ENCODE data around the gene MAJIN.

GRCh38 chr11:64923944-64924909 is 47.7 kb downstream of the MAJIN start, which contains the start of gene PPP2R5B:
- TF ChIP-seq, protein P1, sequence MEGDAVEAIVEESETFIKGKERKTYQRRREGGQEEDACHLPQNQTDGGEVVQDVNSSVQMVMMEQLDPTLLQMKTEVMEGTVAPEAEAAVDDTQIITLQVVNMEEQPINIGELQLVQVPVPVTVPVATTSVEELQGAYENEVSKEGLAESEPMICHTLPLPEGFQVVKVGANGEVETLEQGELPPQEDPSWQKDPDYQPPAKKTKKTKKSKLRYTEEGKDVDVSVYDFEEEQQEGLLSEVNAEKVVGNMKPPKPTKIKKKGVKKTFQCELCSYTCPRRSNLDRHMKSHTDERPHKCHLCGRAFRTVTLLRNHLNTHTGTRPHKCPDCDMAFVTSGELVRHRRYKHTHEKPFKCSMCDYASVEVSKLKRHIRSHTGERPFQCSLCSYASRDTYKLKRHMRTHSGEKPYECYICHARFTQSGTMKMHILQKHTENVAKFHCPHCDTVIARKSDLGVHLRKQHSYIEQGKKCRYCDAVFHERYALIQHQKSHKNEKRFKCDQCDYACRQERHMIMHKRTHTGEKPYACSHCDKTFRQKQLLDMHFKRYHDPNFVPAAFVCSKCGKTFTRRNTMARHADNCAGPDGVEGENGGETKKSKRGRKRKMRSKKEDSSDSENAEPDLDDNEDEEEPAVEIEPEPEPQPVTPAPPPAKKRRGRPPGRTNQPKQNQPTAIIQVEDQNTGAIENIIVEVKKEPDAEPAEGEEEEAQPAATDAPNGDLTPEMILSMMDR (IDR thresholded peaks at IDR 0.05): no peak
- no peak for TF ChIP-seq ZFX (IDR thresholded peaks at IDR 0.05; ENCODE audit: borderline replicate concordance)
